WTC11 (cell line): ENCODE measurements around the gene NFIC.

Experiments
- ATF1 ChIP-seq: sonication (generic); formaldehyde crosslinking; IDR thresholded peaks from 2 replicates; pipeline ENCODE4 v1.8.1; 2023; ENCODE audit warnings: mild to moderate bottlenecking, moderate library complexity, missing genetic modification reagents
- CREM ChIP-seq: sonication (generic); formaldehyde crosslinking; IDR thresholded peaks from 2 replicates; pipeline ENCODE4 v1.8.1; 2022; ENCODE audit warnings: mild to moderate bottlenecking, missing genetic modification reagents, moderate library complexity
- CTCF ChIP-seq: fragments of 200-600 bp; IDR thresholded peaks from 2 replicates; pipeline ENCODE4 v1.8.0; 2022; ENCODE audit warnings: antibody characterized with exemption
- ETV6 ChIP-seq: sonication (generic); formaldehyde crosslinking; IDR thresholded peaks from 2 replicates; pipeline ENCODE4 v1.8.1; 2022; ENCODE audit warnings: mild to moderate bottlenecking, missing genetic modification reagents
- MAX ChIP-seq: sonication (generic); formaldehyde crosslinking; IDR thresholded peaks from 2 replicates; pipeline ENCODE4 v1.8.0; 2022; ENCODE audit warnings: mild to moderate bottlenecking, missing genetic modification reagents
- NR2C2 ChIP-seq: sonication (generic); formaldehyde crosslinking; IDR thresholded peaks from 2 replicates; pipeline ENCODE4 v1.8.0; 2022; ENCODE audit warnings: mild to moderate bottlenecking, missing genetic modification reagents
- SOX15 ChIP-seq: fragments of 250-450 bp; sonication (Bioruptor Pico); IDR thresholded peaks from 2 replicates; pipeline ENCODE4 v1.9.0; 2021; ENCODE audit warnings: mild to moderate bottlenecking
- TF ChIP-seq, protein P1 (sequence below): sonication (generic); formaldehyde crosslinking; IDR thresholded peaks from 2 replicates; pipeline ENCODE4 v1.8.0; 2022; ENCODE audit warnings: missing genetic modification reagents

DNA sequence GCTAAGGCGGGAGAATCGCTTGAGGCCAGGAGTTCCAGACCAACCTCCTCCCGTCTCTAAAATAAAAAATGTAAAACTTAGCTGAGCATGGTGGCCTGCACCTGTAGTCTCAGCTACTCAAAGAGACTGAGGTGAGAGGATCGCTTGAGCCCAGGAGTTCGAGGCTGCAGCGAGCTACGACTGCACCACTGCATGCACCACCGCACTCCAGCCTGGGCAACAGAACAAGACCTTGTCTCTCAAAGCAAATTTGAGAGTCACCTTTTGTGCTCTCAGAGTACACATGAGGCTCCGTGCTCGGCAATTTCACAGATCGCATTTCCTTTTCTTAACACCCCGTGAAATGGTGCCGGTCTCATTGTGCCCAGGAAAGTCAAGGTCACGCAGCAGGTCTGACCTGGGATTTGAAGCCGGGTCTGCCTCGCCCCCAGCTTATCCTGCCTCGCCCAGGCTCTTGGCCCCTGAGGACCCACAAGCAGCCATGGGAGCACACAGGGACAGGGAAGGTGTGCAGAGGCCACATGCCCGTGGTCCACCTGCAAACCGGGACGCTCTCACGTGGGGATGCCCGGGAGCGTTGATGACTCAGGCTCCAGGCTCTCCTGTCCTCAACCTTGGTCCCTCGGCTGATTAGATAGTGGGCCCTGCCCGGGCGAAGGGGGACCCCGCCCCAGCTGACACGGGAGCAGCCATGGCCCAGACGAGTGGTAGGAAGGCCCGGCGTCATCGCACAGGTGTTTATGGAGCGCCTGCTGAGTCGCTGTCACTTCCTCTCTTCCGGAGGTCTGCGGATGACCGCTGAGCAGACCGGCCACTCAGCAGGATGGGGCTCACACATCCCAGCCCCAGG, 115.1 kb downstream of the NFIC start:
- TF ChIP-seq MAX (CRISPR knock-in tag) (no peak), ATF1 (no peak), NR2C2 (CRISPR knock-in tag) (no peak), CREM (CRISPR knock-in tag) (no peak), CTCF (no peak), ETV6 (CRISPR knock-in tag) (no peak), SOX15 (CRISPR knock-in tag) (no peak)
- TF ChIP-seq, protein P1, sequence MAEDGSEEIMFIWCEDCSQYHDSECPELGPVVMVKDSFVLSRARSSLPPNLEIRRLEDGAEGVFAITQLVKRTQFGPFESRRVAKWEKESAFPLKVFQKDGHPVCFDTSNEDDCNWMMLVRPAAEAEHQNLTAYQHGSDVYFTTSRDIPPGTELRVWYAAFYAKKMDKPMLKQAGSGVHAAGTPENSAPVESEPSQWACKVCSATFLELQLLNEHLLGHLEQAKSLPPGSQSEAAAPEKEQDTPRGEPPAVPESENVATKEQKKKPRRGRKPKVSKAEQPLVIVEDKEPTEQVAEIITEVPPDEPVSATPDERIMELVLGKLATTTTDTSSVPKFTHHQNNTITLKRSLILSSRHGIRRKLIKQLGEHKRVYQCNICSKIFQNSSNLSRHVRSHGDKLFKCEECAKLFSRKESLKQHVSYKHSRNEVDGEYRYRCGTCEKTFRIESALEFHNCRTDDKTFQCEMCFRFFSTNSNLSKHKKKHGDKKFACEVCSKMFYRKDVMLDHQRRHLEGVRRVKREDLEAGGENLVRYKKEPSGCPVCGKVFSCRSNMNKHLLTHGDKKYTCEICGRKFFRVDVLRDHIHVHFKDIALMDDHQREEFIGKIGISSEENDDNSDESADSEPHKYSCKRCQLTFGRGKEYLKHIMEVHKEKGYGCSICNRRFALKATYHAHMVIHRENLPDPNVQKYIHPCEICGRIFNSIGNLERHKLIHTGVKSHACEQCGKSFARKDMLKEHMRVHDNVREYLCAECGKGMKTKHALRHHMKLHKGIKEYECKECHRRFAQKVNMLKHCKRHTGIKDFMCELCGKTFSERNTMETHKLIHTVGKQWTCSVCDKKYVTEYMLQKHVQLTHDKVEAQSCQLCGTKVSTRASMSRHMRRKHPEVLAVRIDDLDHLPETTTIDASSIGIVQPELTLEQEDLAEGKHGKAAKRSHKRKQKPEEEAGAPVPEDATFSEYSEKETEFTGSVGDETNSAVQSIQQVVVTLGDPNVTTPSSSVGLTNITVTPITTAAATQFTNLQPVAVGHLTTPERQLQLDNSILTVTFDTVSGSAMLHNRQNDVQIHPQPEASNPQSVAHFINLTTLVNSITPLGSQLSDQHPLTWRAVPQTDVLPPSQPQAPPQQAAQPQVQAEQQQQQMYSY = no peak
